ENCODE data around the gene PRMT6.

Gene PRMT6

GRCh38 chr1:107096690-107097089 lies 40.2 kb downstream of the PRMT6 start:
- TF ChIP-seq CTCF (IDR thresholded peaks at IDR 0.05; ENCODE audit: insufficient read depth, low read depth, low read length, missing control alignments) = no peak
- no peak for DNase-seq (ENCODE audit: low read depth)
- H3K4me3 ChIP-seq (ENCODE audit: low read depth, low read length) = no peak overlapping the region

DNA sequence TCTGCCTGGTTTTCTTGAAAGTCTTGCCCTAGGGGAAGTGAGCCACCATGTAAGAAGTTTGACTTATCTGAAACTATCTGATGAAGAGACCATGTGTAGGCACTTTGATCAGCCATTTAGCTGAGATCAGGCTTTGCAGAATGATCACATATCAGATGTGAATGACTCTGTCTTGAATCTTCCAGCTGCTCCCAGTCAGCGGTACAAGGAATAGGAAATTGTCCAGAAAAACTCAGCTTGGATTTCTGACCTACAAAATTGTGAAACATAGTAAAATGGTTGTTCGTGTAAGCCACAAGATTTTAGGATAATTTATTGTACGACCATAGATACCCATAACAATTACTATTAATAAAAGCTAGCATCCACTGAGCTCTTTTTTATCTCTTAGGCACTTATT lies 42.5 kb downstream of the PRMT6 start:
- DNase-seq (ENCODE audit: low read depth) = no peak
- TF ChIP-seq CTCF (IDR thresholded peaks at IDR 0.05; ENCODE audit: insufficient read depth, low read depth, low read length, missing control alignments) = no peak

GRCh38 chr1:107100331-107100984 lies 44.0 kb downstream of the PRMT6 start:
- H3K4me3 ChIP-seq (ENCODE audit: low read depth, low read length) = no peak overlapping the region
- no peak for TF ChIP-seq CTCF (IDR thresholded peaks at IDR 0.05; ENCODE audit: insufficient read depth, low read depth, low read length, missing control alignments)
- DNase-seq (ENCODE audit: low read depth) = no peak

More for the DNA sequence above, 42.5 kb downstream of the PRMT6 start:
- H3K4me3 ChIP-seq (ENCODE audit: low read depth, low read length) = no peak overlapping the region

- no peak for DNase-seq (ENCODE audit: low read depth)
- no peak overlapping the region for H3K4me3 ChIP-seq (ENCODE audit: low read depth, low read length)
- no peak for TF ChIP-seq CTCF (IDR thresholded peaks at IDR 0.05; ENCODE audit: insufficient read depth, low read depth, low read length, missing control alignments)
These were observed 49.4 kb downstream of the PRMT6 start for GRCh38 chr1:107105914-107106313.
